ENCODE data around the gene POU6F2.

GRCh38 chr7:39043531-39043930 is 65.8 kb downstream of the POU6F2 start:
- TF ChIP-seq RFX5 (IDR thresholded peaks at IDR 0.05): no peak
- no peak for TF ChIP-seq CTCF (IDR thresholded peaks at IDR 0.05)
- TF ChIP-seq POLR2A (IDR thresholded peaks at IDR 0.05; ENCODE audit: low read length): no peak
- TF ChIP-seq MAX (IDR thresholded peaks at IDR 0.05): no peak
